Mesendoderm (in vitro differentiated cells): ENCODE data around the gene TMEM238.
A peak's percentile ranks its signal among the peaks of the same experiment; 100 is the strongest.

ENCODE experiments used
- DNase-seq: peaks from one replicate; pipeline ENCODE4 v3.0.0; 2013
- H2AK5ac ChIP-seq: 2 replicates; pipeline ENCODE4 v1.6.1; 2013; ENCODE audit warnings: low read length, inconsistent platforms
- H2BK120ac ChIP-seq: 2 replicates; pipeline ENCODE4 v1.6.1; 2013; ENCODE audit warnings: low read depth, mild to moderate bottlenecking, low read length, moderate library complexity, mixed read lengths
- H2BK15ac ChIP-seq: replicated peaks from 2 replicates; pipeline ENCODE4 v1.6.1; 2013; ENCODE audit warnings: low read depth, mild to moderate bottlenecking, moderate library complexity
- H2BK5ac ChIP-seq: 2 replicates; pipeline ENCODE4 v1.6.1; 2013; ENCODE audit warnings: low read length, inconsistent platforms
- H3K18ac ChIP-seq: 2 replicates; pipeline ENCODE4 v1.6.1; 2013; ENCODE audit warnings: mild to moderate bottlenecking, low read length, mixed read lengths
- H3K23ac ChIP-seq: one replicate; pipeline ENCODE4 v1.6.1; 2013; ENCODE audit warnings: low read length
- H3K27ac ChIP-seq: 2 replicates; pipeline ENCODE4 v1.5.1; 2013; ENCODE audit warnings: low read depth, mild to moderate bottlenecking, inconsistent platforms, low read length, moderate library complexity
- H3K27me3 ChIP-seq: 2 replicates; pipeline ENCODE4 v1.6.1; 2013; ENCODE audit warnings: low read length, control low read depth, mild to moderate bottlenecking, inconsistent platforms; ENCODE audit not compliant: insufficient read depth, poor library complexity
- H3K36me3 ChIP-seq: 2 replicates; pipeline ENCODE4 v1.6.1; 2013; ENCODE audit warnings: low read length, inconsistent platforms; ENCODE audit not compliant: control insufficient read depth, insufficient read depth
- H3K4ac ChIP-seq: one replicate; pipeline ENCODE4 v1.6.1; 2013; ENCODE audit warnings: low read depth, mild to moderate bottlenecking, low read length, moderate library complexity
- H3K4me1 ChIP-seq: 2 replicates; pipeline ENCODE4 v1.6.1; 2013; ENCODE audit warnings: low read depth, low read length, inconsistent platforms; ENCODE audit not compliant: control insufficient read depth
- H3K4me2 ChIP-seq: 2 replicates; pipeline ENCODE4 v1.6.1; 2013; ENCODE audit warnings: low read length
- H3K4me3 ChIP-seq: 2 replicates; pipeline ENCODE4 v1.5.1; 2013; ENCODE audit warnings: mild to moderate bottlenecking, low read length
- H3K56ac ChIP-seq: one replicate; pipeline ENCODE4 v1.6.1; 2013; ENCODE audit warnings: low read length
- H3K79me1 ChIP-seq: 2 replicates; pipeline ENCODE4 v1.6.1; 2013; ENCODE audit warnings: low read length, inconsistent platforms
- H3K79me2 ChIP-seq: 2 replicates; pipeline ENCODE4 v1.6.1; 2013; ENCODE audit warnings: mild to moderate bottlenecking, low read length; ENCODE audit not compliant: control insufficient read depth, insufficient read depth
- H3K9ac ChIP-seq: 2 replicates; pipeline ENCODE4 v1.6.1; 2013; ENCODE audit warnings: low read length, inconsistent platforms
- H4K5ac ChIP-seq: one replicate; pipeline ENCODE4 v1.6.1; 2013; ENCODE audit warnings: low read length
- H4K8ac ChIP-seq: one replicate; pipeline ENCODE4 v1.6.1; 2013; ENCODE audit warnings: low read depth, mild to moderate bottlenecking, control low read depth, low read length, moderate library complexity
- WGBS: extraction: QIAGEN DNeasy Blood & Tissue Kit; methylation state at CpG from one replicate; pipeline ENCODE4 v1.1.7; 2013; ENCODE audit warnings: low lambda C conversion rate, missing lambda C conversion rate; ENCODE audit not compliant: insufficient coverage; ENCODE audit errors: extremely low coverage; 5-methylcytosine and 5-hydroxymethylcytosine counted together

Gene TMEM238

GRCh38 chr19:55390461-55390880 is 6.4 kb upstream of the TMEM238 start:
- Histone ChIP-seq H3K4me1 (peaks cover 12% of the 10 kb centered on the region), H4K8ac (no peak overlapping the region), H2BK5ac (no peak overlapping the region), H2BK120ac (no peak overlapping the region), H3K27me3 (no peaks in the 10 kb centered on the region), H3K4ac (no peak overlapping the region), H3K36me3 (peaks cover 21% of the 10 kb centered on the region), H3K56ac (no peak overlapping the region), H4K5ac (no peak overlapping the region), H3K23ac (no peak overlapping the region), H2AK5ac (no peak overlapping the region), H2BK15ac (no peak overlapping the region), H3K18ac (no peak overlapping the region), H3K4me2 (no peak overlapping the region), H3K79me1 (peaks cover 23% of the 10 kb centered on the region), H3K9ac (no peak overlapping the region), H3K4me3 (no peak overlapping the region), H3K79me2 (peaks cover 29% of the 10 kb centered on the region), H3K27ac (no peak overlapping the region)
- DNase-seq = peak; percentile 67
- WGBS = no CpG with 5 or more reads among the region's 7 CpGs

DNA sequence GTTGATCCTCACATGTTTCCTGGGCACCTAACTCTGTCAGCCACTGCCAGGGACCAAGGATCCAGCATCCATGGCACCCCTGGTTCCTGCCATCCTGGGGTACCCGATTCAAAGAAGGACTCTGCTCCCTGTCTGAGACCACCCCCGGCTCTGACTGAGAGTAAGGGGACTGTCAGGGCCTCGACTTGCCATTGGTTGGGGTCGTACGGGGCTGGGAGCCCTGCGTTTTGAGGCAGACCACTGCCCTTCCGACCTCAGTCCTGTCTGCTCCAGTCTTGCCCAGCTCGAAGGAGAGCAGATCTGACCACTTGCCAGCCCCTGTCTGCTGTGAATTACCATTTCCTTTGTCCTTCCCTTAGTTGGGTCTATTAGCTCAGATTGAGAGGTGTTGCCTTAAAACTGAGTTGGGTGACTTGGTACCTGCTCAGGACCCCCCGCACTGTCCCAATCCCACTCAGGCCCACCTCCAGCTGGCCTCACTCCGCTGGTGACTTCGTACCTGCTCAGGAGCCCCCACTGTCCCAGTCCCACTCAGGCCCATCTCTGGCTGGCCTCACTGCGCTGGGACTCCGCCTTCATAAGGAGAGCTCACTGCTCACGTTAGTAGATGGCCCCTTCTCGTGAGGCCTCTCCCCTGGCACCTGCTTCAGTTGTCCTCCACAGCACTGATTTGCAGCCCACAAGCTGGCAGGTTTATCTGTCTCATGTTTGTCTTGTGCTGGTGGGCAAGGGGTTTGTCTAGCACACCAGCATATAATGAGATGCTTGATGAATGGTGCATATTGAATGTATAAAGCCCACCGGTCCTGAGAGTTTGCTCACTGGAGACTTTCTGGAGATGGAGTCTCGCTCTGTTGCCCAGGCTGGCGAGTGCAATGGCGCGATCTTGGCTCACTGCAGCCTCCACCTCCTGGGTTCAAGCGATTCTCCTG is 5.6 kb upstream of the TMEM238 start:
- Histone ChIP-seq H3K4me2 (no peak overlapping the region), H4K8ac (no peak overlapping the region), H3K9ac (peak overlapping the region; percentile 30), H2BK15ac (no peak overlapping the region), H2AK5ac (no peak overlapping the region), H3K79me2 (peaks cover 29% of the 10 kb centered on the region), H3K4me3 (no peak overlapping the region), H3K56ac (no peak overlapping the region), H3K27me3 (no peaks in the 10 kb centered on the region), H3K27ac (no peak overlapping the region), H3K79me1 (peaks cover 23% of the 10 kb centered on the region), H3K4me1 (peaks cover 12% of the 10 kb centered on the region), H2BK5ac (no peak overlapping the region), H3K18ac (no peak overlapping the region), H3K36me3 (peaks cover 21% of the 10 kb centered on the region), H3K23ac (no peak overlapping the region), H2BK120ac (no peak overlapping the region), H4K5ac (no peak overlapping the region), H3K4ac (no peak overlapping the region)
- no CpG with 5 or more reads among the region's 21 CpGs for WGBS
- no peak for DNase-seq

- Histone ChIP-seq H3K4me3 (peak overlapping the region; percentile 100), H3K4me2 (peak overlapping the region; percentile 90)
- no CpG with 5 or more reads among the region's 24 CpGs for WGBS
These were observed 3.8 kb upstream of the TMEM238 start for GRCh38 chr19:55387736-55388497.

GRCh38 chr19:55386493-55386971 is 2.4 kb upstream of the TMEM238 start:
- H4K5ac ChIP-seq = no peak overlapping the region
- H3K56ac ChIP-seq = peak overlapping the region; percentile 100
- H3K79me1 ChIP-seq = peaks cover 23% of the 10 kb centered on the region
- H3K4ac ChIP-seq = no peak overlapping the region
- peak overlapping the region; percentile 100 for H3K9ac ChIP-seq
- peak overlapping the region; percentile 100 for H3K4me3 ChIP-seq
- DNase-seq = no peak
- H2AK5ac ChIP-seq = no peak overlapping the region
- H3K27ac ChIP-seq = no peak overlapping the region
- peaks cover 21% of the 10 kb centered on the region for H3K36me3 ChIP-seq
- H2BK5ac ChIP-seq = no peak overlapping the region
- no peaks in the 10 kb centered on the region for H3K27me3 ChIP-seq
- no peak overlapping the region for H2BK120ac ChIP-seq
- no peak overlapping the region for H4K8ac ChIP-seq
- no CpG with 5 or more reads among the region's 33 CpGs for WGBS
- H2BK15ac ChIP-seq = no peak overlapping the region
- H3K23ac ChIP-seq = peak overlapping the region; percentile 72
- H3K4me1 ChIP-seq = peaks cover 13% of the 10 kb centered on the region
- H3K79me2 ChIP-seq = peaks cover 29% of the 10 kb centered on the region
- H3K18ac ChIP-seq = no peak overlapping the region
- peak overlapping the region; percentile 90 for H3K4me2 ChIP-seq

More at GRCh38 chr19:55387736-55388497, 3.8 kb upstream of the TMEM238 start:
- Histone ChIP-seq H3K27ac (no peak overlapping the region), H3K4ac (no peak overlapping the region), H4K5ac (no peak overlapping the region), H2AK5ac (no peak overlapping the region), H2BK15ac (no peak overlapping the region), H3K4me1 (peaks cover 14% of the 10 kb centered on the region), H2BK5ac (no peak overlapping the region), H4K8ac (no peak overlapping the region), H3K9ac (peak overlapping the region; percentile 100), H2BK120ac (no peak overlapping the region), H3K27me3 (no peaks in the 10 kb centered on the region), H3K79me2 (peaks cover 29% of the 10 kb centered on the region), H3K23ac (no peak overlapping the region), H3K79me1 (peaks cover 23% of the 10 kb centered on the region), H3K56ac (peak overlapping the region; percentile 100), H3K18ac (no peak overlapping the region), H3K36me3 (peaks cover 21% of the 10 kb centered on the region)
- no peak for DNase-seq

- Histone ChIP-seq H3K79me1 (peaks cover 23% of the 10 kb centered on the region), H3K27ac (peak within 1 kb of the TSS; percentile 85), H3K23ac (peak within 1 kb of the TSS; percentile 95), H3K4me3 (peak within 1 kb of the TSS; percentile 100), H2BK15ac (no peak within 1 kb of the TSS), H3K4ac (peak within 1 kb of the TSS; percentile 21), H3K18ac (peak within 1 kb of the TSS; percentile 46), H2BK5ac (peak within 1 kb of the TSS; percentile 97), H3K4me2 (peak within 1 kb of the TSS; percentile 98), H3K56ac (peak within 1 kb of the TSS; percentile 100), H3K4me1 (peaks cover 13% of the 10 kb centered on the region), H2AK5ac (peak within 1 kb of the TSS; percentile 95), H3K9ac (peak within 1 kb of the TSS; percentile 100), H3K27me3 (no peaks in the 10 kb centered on the region), H3K36me3 (peaks cover 21% of the 10 kb centered on the region), H4K8ac (no peak within 1 kb of the TSS), H3K79me2 (peaks cover 29% of the 10 kb centered on the region), H4K5ac (peak within 1 kb of the TSS; percentile 98), H2BK120ac (no peak within 1 kb of the TSS)
- peak; percentile 99 for DNase-seq
- no CpG with 5 or more reads among the region's 68 CpGs for WGBS
These were observed 1.8 kb upstream of the TMEM238 start, which contains the start of gene RPL28 for GRCh38 chr19:55385724-55386492. TSS of gene RPL28 (plus strand) at chr19:55385932. CDS start at chr19:55386358, 426 bp downstream.
